Esophagus squamous epithelium (tissue), 5 donors: ENCODE results near the gene TMF1. TPM values are rescaled to one million over a fixed set of nuclear protein-coding genes. Genes with fewer than 3 reads are reported as not detected.

Source experiments
- DNase-seq: peaks from one replicate; lab custom pipeline; 2025; lab: John Stamatoyannopoulos, UW
- H3K27ac ChIP-seq, 4 donors: fragments of 200-600 bp; sonication (generic); one replicate each; pipeline ENCODE4 v1.5.1; 2016 to 2019; ENCODE audit warnings: mild to moderate bottlenecking in 1 of 4
- H3K27me3 ChIP-seq, 4 donors: fragments of 200-600 bp; sonication (generic); 1 replicate in 3 of 4; 2 replicates in 1 of 4; pipeline versions ENCODE4 v1.5.1 to v1.6.0; 2017 to 2021; ENCODE audit warnings: antibody characterized with exemption in 1 of 4
- H3K36me3 ChIP-seq, 3 donors: fragments of 200-600 bp; sonication (generic); one replicate each; pipeline ENCODE4 v1.5.1; 2016 to 2019
- H3K4me1 ChIP-seq, 3 donors: fragments of 200-600 bp; sonication (generic); one replicate each; pipeline ENCODE4 v1.5.1; 2017 to 2019
- H3K4me3 ChIP-seq, 4 donors: fragments of 200-600 bp; sonication (generic); 1 replicate in 3 of 4; 2 replicates in 1 of 4; pipeline ENCODE4 v1.5.1; 2016 to 2019; ENCODE audit warnings: mild to moderate bottlenecking in 2 of 4, moderate library complexity in 1 of 4
- H3K9me3 ChIP-seq, 3 donors: fragments of 200-600 bp; sonication (generic); one replicate each; pipeline ENCODE4 v1.5.1; 2016 to 2019
- CTCF ChIP-seq, 6 experiments: fragments of 450-650 bp in 4 of 6; fragments of 200-600 bp in 2 of 6; sonication (generic) in 2 of 6; IDR thresholded peaks; one replicate each; pipeline ENCODE4 v1.5.1; 2016 to 2019; ENCODE audit warnings: antibody characterized with exemption in 6 of 6, mild to moderate bottlenecking in 4 of 6, moderate library complexity in 4 of 6
- POLR2A ChIP-seq, 4 donors: fragments of 450-650 bp; IDR thresholded peaks; one replicate each; pipeline ENCODE4 v1.6.1; 2017; ENCODE audit warnings: antibody characterized with exemption in 4 of 4, mild to moderate bottlenecking in 4 of 4, moderate library complexity in 3 of 4
- WGBS, 2 donors: methylation state at CpG; one replicate each; pipeline ENCODE4 v1.1.5; 2018; 5-methylcytosine and 5-hydroxymethylcytosine counted together
- intact Hi-C: fragments of 100-400 bp; cut with DNase I; formaldehyde crosslinking; loops from one replicate; pipeline ENCODE4 v1.15.0; 2022
- total RNA-seq, 4 donors: library from RNA; depleted of rRNA; stranded (reverse); fragments of >200 nt; gene quantifications; one replicate each; pipeline ENCODE4 v1.1.0, GENCODE V29; 2016
- donor health status: DM: yes; HTN: yes; CAD: no.

The TMF1 gene
- total RNA-seq, 4 donors from 2014 or later, result 13.3 to 30.1 (median 19.4) TPM

- Histone ChIP-seq H3K36me3 (peaks cover 0 to 34% (median 0%) of the 10 kb centered on the region in 3 donors), H3K27me3 (no peaks in the 10 kb centered on the region), H3K9me3 (no peaks in the 10 kb centered on the region), H3K27ac (peak overlapping the region; percentile 93 to 97 (median 96)), H3K4me3 (peak overlapping the region; percentile 71 to 86 (median 78)), H3K4me1 (peaks cover 3 to 66% (median 13%) of the 10 kb centered on the region in 3 donors)
- DNase-seq, result no peak
- intact Hi-C loops, result no loop called here
- 19 to 29% methylated on average over 12 to 22 of the region's 22 CpGs for WGBS, 2 donors
- TF ChIP-seq CTCF (IDR thresholded peaks at IDR 0.05), result no peak
- no peak for TF ChIP-seq POLR2A (IDR thresholded peaks at IDR 0.05)
These were observed 39.9 kb downstream of the TMF1 start for GRCh38 chr3:69012100-69012799.

- peak overlapping the region in 3 of 4 donors; percentile 71 to 86 (median 72) for H3K4me3 ChIP-seq
- intact Hi-C loops, result no loop called here
- 77 to 83% methylated on average over 8 of the region's 8 CpGs for WGBS, 2 donors
These were observed 40.9 kb downstream of the TMF1 start for GRCh38 chr3:69011096-69011730.

GRCh38 chr3:69009559-69010410, 42.3 kb downstream of the TMF1 start:
- H3K27ac ChIP-seq, result peak overlapping the region in 3 of 4 donors; percentile 18 to 96 (median 54)
- intact Hi-C loops, result no loop called here
- 36 to 53% methylated on average over 3 of the region's 3 CpGs for WGBS, 2 donors
- peaks cover 10 to 85% (median 12%) of the 10 kb centered on the region in 3 donors for H3K4me1 ChIP-seq
- no peak for DNase-seq
- no peak overlapping the region for H3K4me3 ChIP-seq
- peaks cover 0 to 59% (median under 1%) of the 10 kb centered on the region in 3 donors for H3K36me3 ChIP-seq
- TF ChIP-seq CTCF (IDR thresholded peaks at IDR 0.05) (no peak), POLR2A (IDR thresholded peaks at IDR 0.05) (no peak)
- H3K9me3 ChIP-seq, result no peaks in the 10 kb centered on the region
- no peaks in the 10 kb centered on the region for H3K27me3 ChIP-seq

More at GRCh38 chr3:69011096-69011730, 40.9 kb downstream of the TMF1 start:
- H3K36me3 ChIP-seq, result peaks cover 0 to 44% (median 0%) of the 10 kb centered on the region in 3 donors
- H3K27ac ChIP-seq, result peak overlapping the region in 3 of 4 donors; percentile 93 to 97 (median 96)
- DNase-seq, result no peak
- no peak for TF ChIP-seq POLR2A (IDR thresholded peaks at IDR 0.05)
- TF ChIP-seq CTCF (IDR thresholded peaks at IDR 0.05), result no peak
- no peaks in the 10 kb centered on the region for H3K9me3 ChIP-seq
- H3K27me3 ChIP-seq, result no peaks in the 10 kb centered on the region
- H3K4me1 ChIP-seq, result peaks cover 3 to 75% (median 13%) of the 10 kb centered on the region in 3 donors

- Histone ChIP-seq H3K4me3 (peak overlapping the region in 1 of 4 donors; percentile 9), H3K36me3 (peaks cover 0 to 67% (median 7%) of the 10 kb centered on the region in 3 donors), H3K9me3 (no peaks in the 10 kb centered on the region), H3K4me1 (peaks cover 6 to 78% (median 10%) of the 10 kb centered on the region in 3 donors), H3K27ac (peak overlapping the region; percentile 18 to 67 (median 57)), H3K27me3 (no peaks in the 10 kb centered on the region)
- DNase-seq, result no peak
- intact Hi-C loops, result no loop called here
- 65 to 68% methylated on average over 2 of the region's 2 CpGs for WGBS, 2 donors
- TF ChIP-seq POLR2A (IDR thresholded peaks at IDR 0.05), result no peak
- TF ChIP-seq CTCF (IDR thresholded peaks at IDR 0.05), result no peak
These were observed 43.2 kb downstream of the TMF1 start for GRCh38 chr3:69008980-69009379.
